Pulmonary artery endothelial cell (primary cell): ENCODE data around the gene ATP1A2. TPM values are rescaled to one million over a fixed set of nuclear protein-coding genes. Genes with fewer than 3 reads are reported as not detected.

Experiments used
- DNase-seq: peaks from one replicate; pipeline ENCODE4 v3.0.0-alpha.2; 2011; ENCODE audit warnings: low read depth, low spot score
- total RNA-seq: library from RNA; depleted of rRNA; stranded (reverse); fragments of >200 nt; gene quantifications from 2 replicates; pipeline ENCODE4 v1.2.3, GENCODE V29; 2014

Gene ATP1A2
- total RNA-seq, 1 donor from 2014 or later = not detected

- DNase-seq = no peak
These were observed 24.3 kb downstream of the ATP1A2 start for GRCh38 chr1:160139840-160140239.

- no peak for DNase-seq
These were observed 28.1 kb downstream of the ATP1A2 start for GRCh38 chr1:160143695-160144094.

- no peak for DNase-seq
These were observed 29.4 kb downstream of the ATP1A2 start for GRCh38 chr1:160144921-160145320.

- DNase-seq = no peak
These were observed 30.5 kb downstream of the ATP1A2 start for GRCh38 chr1:160146107-160146506.

- no peak for DNase-seq
These were observed 32.6 kb downstream of the ATP1A2 start for GRCh38 chr1:160148121-160148520.

GRCh38 chr1:160149233-160149632 is 33.7 kb downstream of the ATP1A2 start:
- no peak for DNase-seq

GRCh38 chr1:160149716-160150115 is 34.2 kb downstream of the ATP1A2 start:
- DNase-seq = no peak

- DNase-seq = no peak
These were observed 35.7 kb downstream of the ATP1A2 start, which contains the start of gene ATP1A4 for GRCh38 chr1:160151303-160151702. ATP1A4 (plus strand) TSS chr1:160151603; CDS start chr1:160152041, 438 bp downstream.

GRCh38 chr1:160154790-160155189 is 39.2 kb downstream of the ATP1A2 start:
- no peak for DNase-seq

- DNase-seq = no peak
These were observed 40.8 kb downstream of the ATP1A2 start for GRCh38 chr1:160156361-160156760.

- no peak for DNase-seq
These were observed 41.6 kb downstream of the ATP1A2 start for GRCh38 chr1:160157174-160157573.

GRCh38 chr1:160158031-160158430 is 42.5 kb downstream of the ATP1A2 start:
- no peak for DNase-seq

GRCh38 chr1:160158534-160158933 is 43.0 kb downstream of the ATP1A2 start:
- no peak for DNase-seq

- no peak for DNase-seq
These were observed 44.3 kb downstream of the ATP1A2 start for GRCh38 chr1:160159846-160160245.

GRCh38 chr1:160161965-160162705 is 46.6 kb downstream of the ATP1A2 start:
- DNase-seq = no peak

- DNase-seq = no peak
These were observed 47.4 kb downstream of the ATP1A2 start for GRCh38 chr1:160162931-160163330.

- DNase-seq = no peak
These were observed 48.1 kb downstream of the ATP1A2 start for GRCh38 chr1:160163615-160164014.

- DNase-seq = no peak
These were observed 48.6 kb downstream of the ATP1A2 start for GRCh38 chr1:160164121-160164520.

- DNase-seq = no peak
These were observed 50.8 kb downstream of the ATP1A2 start for GRCh38 chr1:160166166-160166868.

- no peak for DNase-seq
These were observed 51.5 kb downstream of the ATP1A2 start for GRCh38 chr1:160167056-160167455.

- no peak for DNase-seq
These were observed 52.0 kb downstream of the ATP1A2 start for GRCh38 chr1:160167580-160167979.

- DNase-seq = no peak
These were observed 52.5 kb downstream of the ATP1A2 start for GRCh38 chr1:160168016-160168415.
